Measurements from ENCODE around the gene CA10. TPM values are rescaled to one million over a fixed set of nuclear protein-coding genes. Genes with fewer than 3 reads are reported as not detected.

CA10 gene
- total and polyA plus RNA-seq, 5 donors from 2014 or later: not detected

- no peak overlapping the region for H3K4me3 Mint-ChIP-seq
- peaks cover 7% of the 10 kb centered on the region for H3K27me3 Mint-ChIP-seq
- H3K27me3 ChIP-seq (ENCODE audit: control insufficient read depth, insufficient read depth, low read length): no peaks in the 10 kb centered on the region
- no peak overlapping the region for H3K4me3 ChIP-seq (ENCODE audit: low read depth, low read length)
- peaks cover 0 to under 1% (median 0%) of the 10 kb centered on the region in 4 donors for H3K4me1 Mint-ChIP-seq
- no peaks in the 10 kb centered on the region for H3K9me3 ChIP-seq (ENCODE audit: control insufficient read depth in 2 of 2, low read length in 2 of 2)
- no peak for DNase-seq
- H3K27ac ChIP-seq (ENCODE audit: insufficient read depth, low read length, poor library complexity, severe bottlenecking): no peak overlapping the region
- H3K36me3 Mint-ChIP-seq: no peaks in the 10 kb centered on the region
- H3K27ac Mint-ChIP-seq: no peak overlapping the region
- no peak for ATAC-seq (ENCODE audit: low read depth in 2 of 2)
- no peaks in the 10 kb centered on the region for H3K4me1 ChIP-seq (ENCODE audit: control insufficient read depth, insufficient read depth, low read length, poor library complexity, severe bottlenecking)
- H3K9me3 Mint-ChIP-seq: no peaks in the 10 kb centered on the region
- no peaks in the 10 kb centered on the region for H3K36me3 ChIP-seq (ENCODE audit: control insufficient read depth, insufficient read depth, low read length)
These were observed 399.3 kb downstream of the CA10 start for GRCh38 chr17:51759260-51759659.

- Mint-ChIP-seq H3K27ac (no peak overlapping the region), H3K27me3 (peaks cover 5% of the 10 kb centered on the region), H3K36me3 (no peaks in the 10 kb centered on the region), H3K4me1 (no peaks in the 10 kb centered on the region), H3K9me3 (no peaks in the 10 kb centered on the region), H3K4me3 (no peak overlapping the region)
- DNase-seq (no peak), ATAC-seq (ENCODE audit: low read depth in 2 of 2) (no peak)
- no peak overlapping the region for H3K4me3 ChIP-seq (ENCODE audit: low read depth, low read length)
- H3K9me3 ChIP-seq (ENCODE audit: control insufficient read depth in 2 of 2, low read length in 2 of 2): no peaks in the 10 kb centered on the region
- H3K27me3 ChIP-seq (ENCODE audit: control insufficient read depth, insufficient read depth, low read length): peaks cover 1% of the 10 kb centered on the region
- no peaks in the 10 kb centered on the region for H3K36me3 ChIP-seq (ENCODE audit: control insufficient read depth, insufficient read depth, low read length)
- H3K27ac ChIP-seq (ENCODE audit: insufficient read depth, low read length, poor library complexity, severe bottlenecking): no peak overlapping the region
- H3K4me1 ChIP-seq (ENCODE audit: control insufficient read depth, insufficient read depth, low read length, poor library complexity, severe bottlenecking): no peaks in the 10 kb centered on the region
These were observed 407.4 kb downstream of the CA10 start for GRCh38 chr17:51751072-51751471.

- peaks cover 1% of the 10 kb centered on the region for H3K27me3 ChIP-seq (ENCODE audit: control insufficient read depth, insufficient read depth, low read length)
- no peak overlapping the region for H3K27ac ChIP-seq (ENCODE audit: insufficient read depth, low read length, poor library complexity, severe bottlenecking)
- Mint-ChIP-seq H3K27me3 (no peaks in the 10 kb centered on the region), H3K36me3 (no peaks in the 10 kb centered on the region), H3K4me1 (no peaks in the 10 kb centered on the region), H3K27ac (no peak overlapping the region), H3K4me3 (no peak overlapping the region), H3K9me3 (no peaks in the 10 kb centered on the region)
- no peaks in the 10 kb centered on the region for H3K9me3 ChIP-seq (ENCODE audit: control insufficient read depth in 2 of 2, low read length in 2 of 2)
- no peaks in the 10 kb centered on the region for H3K4me1 ChIP-seq (ENCODE audit: control insufficient read depth, insufficient read depth, low read length, poor library complexity, severe bottlenecking)
- H3K36me3 ChIP-seq (ENCODE audit: control insufficient read depth, insufficient read depth, low read length): no peaks in the 10 kb centered on the region
- H3K4me3 ChIP-seq (ENCODE audit: low read depth, low read length): no peak overlapping the region
- ATAC-seq (ENCODE audit: low read depth in 2 of 2) (no peak), DNase-seq (no peak)
These were observed 409.5 kb downstream of the CA10 start for GRCh38 chr17:51748749-51749604.

GRCh38 chr17:51746421-51746820 lies 412.1 kb downstream of the CA10 start:
- no peak overlapping the region for H3K27ac Mint-ChIP-seq
- no peaks in the 10 kb centered on the region for H3K27me3 Mint-ChIP-seq
- Histone ChIP-seq H3K36me3 (ENCODE audit: control insufficient read depth, insufficient read depth, low read length) (no peaks in the 10 kb centered on the region), H3K27me3 (ENCODE audit: control insufficient read depth, insufficient read depth, low read length) (peaks cover 1% of the 10 kb centered on the region), H3K27ac (ENCODE audit: insufficient read depth, low read length, poor library complexity, severe bottlenecking) (no peak overlapping the region), H3K4me1 (ENCODE audit: control insufficient read depth, insufficient read depth, low read length, poor library complexity, severe bottlenecking) (no peaks in the 10 kb centered on the region), H3K4me3 (ENCODE audit: low read depth, low read length) (no peak overlapping the region), H3K9me3 (ENCODE audit: control insufficient read depth in 2 of 2, low read length in 2 of 2) (no peaks in the 10 kb centered on the region)
- H3K9me3 Mint-ChIP-seq: no peaks in the 10 kb centered on the region
- no peak overlapping the region for H3K4me3 Mint-ChIP-seq
- DNase-seq: no peak
- H3K4me1 Mint-ChIP-seq: no peaks in the 10 kb centered on the region
- H3K36me3 Mint-ChIP-seq: no peaks in the 10 kb centered on the region
- no peak for ATAC-seq (ENCODE audit: low read depth in 2 of 2)

- H3K36me3 ChIP-seq (ENCODE audit: control insufficient read depth, insufficient read depth, low read length): no peaks in the 10 kb centered on the region
- no peak overlapping the region for H3K27ac ChIP-seq (ENCODE audit: insufficient read depth, low read length, poor library complexity, severe bottlenecking)
- Mint-ChIP-seq H3K27me3 (no peaks in the 10 kb centered on the region), H3K27ac (no peak overlapping the region), H3K9me3 (no peaks in the 10 kb centered on the region), H3K4me3 (no peak overlapping the region), H3K4me1 (no peaks in the 10 kb centered on the region), H3K36me3 (no peaks in the 10 kb centered on the region)
- H3K9me3 ChIP-seq (ENCODE audit: control insufficient read depth in 2 of 2, low read length in 2 of 2): no peaks in the 10 kb centered on the region
- H3K4me1 ChIP-seq (ENCODE audit: control insufficient read depth, insufficient read depth, low read length, poor library complexity, severe bottlenecking): no peaks in the 10 kb centered on the region
- no peak for ATAC-seq (ENCODE audit: low read depth in 2 of 2)
- H3K4me3 ChIP-seq (ENCODE audit: low read depth, low read length): no peak overlapping the region
- peak in 1 of 3 donors; percentile 4 for DNase-seq
- peaks cover 1% of the 10 kb centered on the region for H3K27me3 ChIP-seq (ENCODE audit: control insufficient read depth, insufficient read depth, low read length)
These were observed 412.5 kb downstream of the CA10 start for GRCh38 chr17:51745993-51746392.

- Mint-ChIP-seq H3K4me3 (no peak overlapping the region), H3K9me3 (peaks cover 0 to 2% (median 0%) of the 10 kb centered on the region in 7 donors), H3K27ac (no peak overlapping the region), H3K36me3 (no peaks in the 10 kb centered on the region), H3K4me1 (no peaks in the 10 kb centered on the region), H3K27me3 (no peaks in the 10 kb centered on the region)
- H3K27me3 ChIP-seq (ENCODE audit: control insufficient read depth, insufficient read depth, low read length): no peaks in the 10 kb centered on the region
- H3K27ac ChIP-seq (ENCODE audit: insufficient read depth, low read length, poor library complexity, severe bottlenecking): no peak overlapping the region
- no peaks in the 10 kb centered on the region for H3K9me3 ChIP-seq (ENCODE audit: control insufficient read depth in 2 of 2, low read length in 2 of 2)
- DNase-seq: no peak
- ATAC-seq (ENCODE audit: low read depth in 2 of 2): no peak
- H3K4me1 ChIP-seq (ENCODE audit: control insufficient read depth, insufficient read depth, low read length, poor library complexity, severe bottlenecking): no peaks in the 10 kb centered on the region
- H3K36me3 ChIP-seq (ENCODE audit: control insufficient read depth, insufficient read depth, low read length): no peaks in the 10 kb centered on the region
- H3K4me3 ChIP-seq (ENCODE audit: low read depth, low read length): no peak overlapping the region
These were observed 415.0 kb downstream of the CA10 start for GRCh38 chr17:51743477-51743876.

GRCh38 chr17:51742571-51742970 lies 415.9 kb downstream of the CA10 start:
- Mint-ChIP-seq H3K27me3 (no peaks in the 10 kb centered on the region), H3K36me3 (no peaks in the 10 kb centered on the region), H3K9me3 (peaks cover 0 to 2% (median 0%) of the 10 kb centered on the region in 7 donors), H3K27ac (no peak overlapping the region), H3K4me3 (no peak overlapping the region), H3K4me1 (no peaks in the 10 kb centered on the region)
- no peaks in the 10 kb centered on the region for H3K9me3 ChIP-seq (ENCODE audit: control insufficient read depth in 2 of 2, low read length in 2 of 2)
- no peak for DNase-seq
- H3K36me3 ChIP-seq (ENCODE audit: control insufficient read depth, insufficient read depth, low read length): no peaks in the 10 kb centered on the region
- H3K27me3 ChIP-seq (ENCODE audit: control insufficient read depth, insufficient read depth, low read length): no peaks in the 10 kb centered on the region
- H3K4me3 ChIP-seq (ENCODE audit: low read depth, low read length): no peak overlapping the region
- ATAC-seq (ENCODE audit: low read depth in 2 of 2): no peak
- no peaks in the 10 kb centered on the region for H3K4me1 ChIP-seq (ENCODE audit: control insufficient read depth, insufficient read depth, low read length, poor library complexity, severe bottlenecking)
- no peak overlapping the region for H3K27ac ChIP-seq (ENCODE audit: insufficient read depth, low read length, poor library complexity, severe bottlenecking)

GRCh38 chr17:51741458-51741857 lies 417.1 kb downstream of the CA10 start:
- no peaks in the 10 kb centered on the region for H3K27me3 Mint-ChIP-seq
- H3K9me3 ChIP-seq (ENCODE audit: control insufficient read depth in 2 of 2, low read length in 2 of 2): no peaks in the 10 kb centered on the region
- H3K27ac Mint-ChIP-seq: no peak overlapping the region
- H3K4me1 ChIP-seq (ENCODE audit: control insufficient read depth, insufficient read depth, low read length, poor library complexity, severe bottlenecking): no peaks in the 10 kb centered on the region
- H3K9me3 Mint-ChIP-seq: peaks cover 0 to 2% (median 0%) of the 10 kb centered on the region in 7 donors
- no peak overlapping the region for H3K4me3 Mint-ChIP-seq
- ATAC-seq (ENCODE audit: low read depth in 2 of 2) (no peak), DNase-seq (no peak)
- no peak overlapping the region for H3K27ac ChIP-seq (ENCODE audit: insufficient read depth, low read length, poor library complexity, severe bottlenecking)
- H3K36me3 Mint-ChIP-seq: no peaks in the 10 kb centered on the region
- no peaks in the 10 kb centered on the region for H3K27me3 ChIP-seq (ENCODE audit: control insufficient read depth, insufficient read depth, low read length)
- no peaks in the 10 kb centered on the region for H3K36me3 ChIP-seq (ENCODE audit: control insufficient read depth, insufficient read depth, low read length)
- no peaks in the 10 kb centered on the region for H3K4me1 Mint-ChIP-seq
- no peak overlapping the region for H3K4me3 ChIP-seq (ENCODE audit: low read depth, low read length)
